SKM-1 treated with dmso at 0.1 percent for 144 hours (cell line): ENCODE data around the gene KCNIP1.

Experiments
- DNase-seq: peaks from one replicate; lab custom pipeline; 2025; ENCODE audit not compliant: unreplicated experiment; lab: John Stamatoyannopoulos, UW

KCNIP1 gene

GRCh38 chr5:170503990-170504596 lies at the start of gene KCNIP1:
Gene KCNIP1, plus strand, starts transcription at chr5:170504020.
- no peak for DNase-seq

DNA sequence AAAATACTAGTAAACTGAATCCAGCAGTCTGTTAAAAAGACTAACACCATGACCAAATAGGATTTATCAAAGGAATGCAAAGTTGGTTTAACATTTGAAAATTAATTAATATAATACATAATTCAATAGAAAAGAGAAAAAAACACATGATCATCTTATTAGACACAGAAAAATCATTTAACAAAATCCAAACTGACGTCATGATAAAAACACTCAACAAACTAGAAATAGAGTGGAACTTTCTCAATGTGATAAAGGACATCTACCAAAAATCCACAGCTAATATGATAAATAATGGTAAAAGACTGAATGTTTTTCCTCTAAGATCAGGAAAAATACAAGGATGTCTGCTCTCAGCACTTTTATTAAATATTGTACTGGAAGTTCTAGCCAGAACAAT lies 40.4 kb upstream of the KCNIP1 start:
- no peak for DNase-seq

GRCh38 chr5:170464280-170465127 lies 39.3 kb upstream of the KCNIP1 start:
- no peak for DNase-seq

GRCh38 chr5:170466553-170466952 lies 37.3 kb upstream of the KCNIP1 start:
- DNase-seq: no peak

GRCh38 chr5:170466988-170467707 lies 36.7 kb upstream of the KCNIP1 start:
- peak; percentile 38 for DNase-seq

DNA sequence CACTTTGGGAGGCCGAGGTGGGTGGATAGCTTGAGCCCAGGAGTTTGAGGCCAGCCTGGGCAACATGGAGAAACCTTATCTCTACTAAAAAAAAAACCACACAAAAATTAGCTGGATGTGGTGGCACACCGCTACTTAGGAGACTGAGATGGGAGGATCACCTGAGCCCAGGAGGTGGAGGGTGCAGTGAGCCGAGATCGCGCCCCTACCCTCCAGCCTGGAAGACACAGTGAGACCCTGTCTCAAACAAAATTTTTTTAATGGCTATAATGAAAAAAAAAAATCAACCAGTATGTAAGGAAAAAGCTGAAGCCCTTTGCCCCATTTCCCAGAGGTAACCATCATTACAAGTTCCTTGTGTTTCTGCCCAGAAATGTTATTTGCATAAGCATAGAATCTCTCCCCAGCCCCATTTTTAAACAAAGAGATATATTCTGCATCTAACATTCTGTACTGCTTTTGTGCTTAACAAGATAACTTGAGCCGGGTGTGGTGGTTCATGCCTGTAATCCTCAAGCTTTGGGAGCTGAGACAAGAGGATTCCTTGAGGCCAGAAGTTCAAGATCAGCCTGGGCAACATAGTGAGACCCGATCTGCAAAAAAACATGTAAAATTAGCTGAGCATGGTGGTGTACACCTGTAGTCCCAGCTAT lies 35.1 kb upstream of the KCNIP1 start:
- DNase-seq: no peak

DNA sequence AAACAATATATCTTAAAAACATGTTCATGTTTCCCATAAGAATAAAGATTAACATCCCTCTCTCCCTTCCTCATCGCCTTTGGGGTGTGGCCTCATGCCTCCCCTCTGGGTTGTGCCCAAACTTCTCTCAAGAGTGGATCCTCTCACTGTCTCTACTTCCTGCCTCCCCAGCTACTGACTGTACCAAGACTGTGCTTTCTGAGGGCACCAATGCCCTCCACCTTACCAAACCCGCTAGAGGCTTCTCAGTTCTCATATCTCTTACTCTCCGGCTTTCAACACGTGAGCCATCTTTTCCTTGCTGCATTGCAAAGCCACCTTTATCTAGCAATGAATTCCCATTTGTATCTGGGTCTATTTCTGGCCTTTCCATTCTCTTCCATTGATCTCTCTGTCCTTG lies 34.4 kb upstream of the KCNIP1 start:
- DNase-seq: no peak

GRCh38 chr5:170470275-170470674 lies 33.5 kb upstream of the KCNIP1 start:
- no peak for DNase-seq

DNA sequence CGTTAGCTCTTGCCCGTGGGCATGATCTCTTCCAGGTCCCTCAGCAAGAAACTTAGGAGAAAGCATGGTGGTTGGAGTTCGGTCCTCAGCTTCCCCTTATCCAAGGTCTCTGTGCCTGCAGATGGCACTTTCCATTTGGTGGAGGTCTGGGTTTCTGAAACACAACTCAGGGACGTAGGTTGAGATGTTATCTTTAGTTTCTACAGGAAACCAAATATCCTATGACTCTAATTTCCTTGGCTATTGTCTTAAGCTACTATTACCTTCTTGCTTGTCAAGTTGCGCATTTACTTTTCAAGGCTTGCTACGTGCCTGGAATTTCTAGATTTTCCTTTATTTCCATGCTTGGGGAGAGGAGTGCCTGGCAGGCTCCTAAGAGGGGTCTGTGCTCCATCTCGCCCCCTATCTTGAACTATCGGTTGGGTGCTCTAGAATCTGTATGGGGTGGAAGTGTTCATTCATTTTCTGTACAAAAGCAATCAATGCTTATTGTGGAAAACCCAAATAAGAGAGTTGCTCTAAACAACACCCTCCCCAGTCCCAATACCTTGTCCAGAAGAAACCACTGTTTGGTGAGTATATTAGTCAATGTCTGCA lies 32.9 kb upstream of the KCNIP1 start:
- no peak for DNase-seq

DNA sequence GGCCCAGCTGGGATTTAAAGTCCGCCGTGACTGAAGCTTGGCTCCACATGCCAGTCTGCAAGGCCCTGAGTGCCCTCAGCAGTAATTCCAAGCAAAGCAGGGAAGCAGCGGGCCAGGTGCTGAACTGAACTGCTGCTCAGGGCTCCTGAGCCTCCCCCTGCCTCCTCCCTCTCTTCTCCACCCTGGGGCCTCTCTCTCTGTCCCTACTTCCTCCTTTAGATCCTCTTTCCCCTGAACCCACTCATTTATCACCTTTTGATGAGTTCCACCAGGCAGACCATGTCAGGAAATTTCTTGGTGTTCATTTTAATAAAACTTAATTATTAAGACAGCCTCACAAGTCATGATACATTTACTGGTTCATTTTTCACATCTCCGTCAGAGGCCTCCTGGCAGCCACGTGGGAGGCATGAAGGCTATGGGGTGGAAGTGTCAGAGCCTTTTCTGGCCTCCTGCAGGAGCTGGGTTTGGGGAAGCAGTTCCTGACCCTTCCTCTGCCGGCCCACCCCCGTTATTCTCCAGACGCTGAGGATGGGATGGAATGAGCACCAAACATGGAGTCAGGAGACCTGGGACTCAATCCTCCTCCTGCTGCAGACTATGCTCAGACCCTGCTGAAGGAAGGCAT lies 32.2 kb upstream of the KCNIP1 start:
- peak; percentile 73 for DNase-seq

GRCh38 chr5:170473642-170474041 lies 30.2 kb upstream of the KCNIP1 start:
- no peak for DNase-seq

GRCh38 chr5:170474489-170475274 lies 29.1 kb upstream of the KCNIP1 start:
- no peak for DNase-seq

DNA sequence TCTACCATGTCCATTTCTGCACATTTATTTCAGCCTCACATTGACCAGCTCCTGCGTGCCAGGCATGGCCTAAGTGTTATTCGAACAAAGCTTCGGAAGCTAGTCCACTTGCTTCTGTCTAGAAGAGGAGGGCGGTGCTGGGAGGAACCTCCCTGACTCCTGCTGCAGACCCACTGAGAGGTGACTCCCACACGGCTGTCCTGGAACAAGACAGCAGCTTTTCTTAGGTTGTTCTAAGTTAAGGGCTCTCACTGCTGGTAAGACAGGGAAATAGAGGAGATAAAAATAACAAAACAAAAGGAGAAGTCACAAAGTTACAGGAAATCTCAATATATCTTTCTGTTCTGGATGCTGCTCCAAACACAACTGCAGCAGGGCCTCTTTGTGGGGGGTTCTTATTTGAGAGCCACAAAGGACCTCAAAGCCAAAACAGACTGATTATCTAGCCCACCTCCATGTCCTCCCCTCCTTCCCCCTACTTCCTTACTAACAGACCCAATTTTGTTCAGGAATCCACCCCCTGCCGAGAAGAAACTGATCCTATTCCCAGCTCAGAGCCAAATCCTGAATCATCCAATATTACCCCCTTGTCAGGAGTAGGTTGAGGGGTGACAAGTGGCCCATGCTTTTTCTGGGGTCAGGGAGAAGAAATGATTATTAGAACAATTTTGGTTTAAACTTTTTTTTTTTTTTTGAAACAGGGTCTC lies 28.4 kb upstream of the KCNIP1 start:
- peak; percentile 57 for DNase-seq

DNA sequence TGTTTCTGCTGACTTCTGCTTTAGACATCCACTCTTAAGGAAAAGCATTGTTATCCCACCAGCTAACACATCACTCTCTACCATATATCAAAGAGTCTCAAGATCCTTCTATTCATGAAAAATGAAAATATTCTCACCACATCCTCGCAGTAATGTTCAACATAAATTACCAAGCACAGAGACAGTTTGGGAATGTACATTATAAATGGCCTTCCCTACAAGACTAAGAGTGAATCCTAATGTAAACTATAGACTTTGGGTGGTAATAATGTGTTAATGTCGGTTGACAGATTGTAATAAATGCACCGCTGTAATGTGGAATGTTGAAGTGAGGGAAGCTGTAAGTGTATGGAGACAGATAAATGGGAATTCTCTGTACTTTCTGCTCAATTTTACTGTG lies 27.1 kb upstream of the KCNIP1 start:
- no peak for DNase-seq

- no peak for DNase-seq
Measured at GRCh38 chr5:170477906-170478305, 25.9 kb upstream of the KCNIP1 start.

- no peak for DNase-seq
Measured at GRCh38 chr5:170478306-170478705, 25.5 kb upstream of the KCNIP1 start.

DNA sequence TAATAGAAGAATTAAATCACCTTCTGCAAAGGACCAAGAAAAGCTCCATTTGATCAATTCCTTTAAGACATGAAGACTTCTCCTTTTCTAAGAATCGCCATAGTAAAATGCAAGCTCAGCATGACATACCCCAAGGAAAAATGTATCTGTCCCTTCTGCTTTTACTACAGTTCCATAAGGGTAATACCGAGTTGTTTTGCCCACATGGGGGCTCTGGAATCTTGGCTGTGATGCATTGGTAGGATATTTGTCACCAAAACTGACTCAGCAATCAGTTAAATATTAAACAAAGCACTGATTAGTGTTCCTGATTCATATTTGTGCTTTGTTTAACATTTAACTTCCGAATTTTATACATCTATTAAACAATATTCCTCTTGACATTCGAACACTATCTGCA lies 24.3 kb upstream of the KCNIP1 start:
- DNase-seq: no peak

DNA sequence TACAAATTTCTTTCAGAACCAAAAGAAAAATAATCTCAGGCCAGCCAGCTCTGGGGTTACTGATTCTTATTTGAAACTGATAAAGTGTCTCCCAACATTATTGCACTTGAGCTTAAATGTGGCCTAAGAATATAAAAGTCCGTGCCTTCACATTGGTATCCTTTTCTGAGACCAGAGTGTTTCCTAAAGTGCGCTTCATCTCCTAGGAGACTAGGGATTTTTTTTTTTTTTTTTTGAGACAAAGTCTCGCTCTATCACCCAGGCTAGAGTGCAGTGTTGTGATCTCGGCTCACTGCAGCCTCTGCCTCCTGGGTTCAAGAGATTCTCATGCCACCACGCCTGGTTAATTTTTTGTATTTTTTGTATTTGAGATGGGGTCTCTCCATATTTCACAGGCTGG lies 23.6 kb upstream of the KCNIP1 start:
- no peak for DNase-seq

GRCh38 chr5:170481849-170482248 lies 22.0 kb upstream of the KCNIP1 start:
- DNase-seq: no peak
